ENCODE data around the gene KLHL25. TPM values are rescaled to one million over a fixed set of nuclear protein-coding genes. Genes with fewer than 3 reads are reported as not detected.

The KLHL25 gene
- total and polyA plus RNA-seq, 2 of the 13 experiments (the other 11 are each of a cell fraction or from before 2014, with no cell fraction given), result 3.7 to 8.2 TPM

GRCh38 chr15:85793641-85794597 is 806 bp downstream of the KLHL25 start (continued):
- TF ChIP-seq, protein P1, sequence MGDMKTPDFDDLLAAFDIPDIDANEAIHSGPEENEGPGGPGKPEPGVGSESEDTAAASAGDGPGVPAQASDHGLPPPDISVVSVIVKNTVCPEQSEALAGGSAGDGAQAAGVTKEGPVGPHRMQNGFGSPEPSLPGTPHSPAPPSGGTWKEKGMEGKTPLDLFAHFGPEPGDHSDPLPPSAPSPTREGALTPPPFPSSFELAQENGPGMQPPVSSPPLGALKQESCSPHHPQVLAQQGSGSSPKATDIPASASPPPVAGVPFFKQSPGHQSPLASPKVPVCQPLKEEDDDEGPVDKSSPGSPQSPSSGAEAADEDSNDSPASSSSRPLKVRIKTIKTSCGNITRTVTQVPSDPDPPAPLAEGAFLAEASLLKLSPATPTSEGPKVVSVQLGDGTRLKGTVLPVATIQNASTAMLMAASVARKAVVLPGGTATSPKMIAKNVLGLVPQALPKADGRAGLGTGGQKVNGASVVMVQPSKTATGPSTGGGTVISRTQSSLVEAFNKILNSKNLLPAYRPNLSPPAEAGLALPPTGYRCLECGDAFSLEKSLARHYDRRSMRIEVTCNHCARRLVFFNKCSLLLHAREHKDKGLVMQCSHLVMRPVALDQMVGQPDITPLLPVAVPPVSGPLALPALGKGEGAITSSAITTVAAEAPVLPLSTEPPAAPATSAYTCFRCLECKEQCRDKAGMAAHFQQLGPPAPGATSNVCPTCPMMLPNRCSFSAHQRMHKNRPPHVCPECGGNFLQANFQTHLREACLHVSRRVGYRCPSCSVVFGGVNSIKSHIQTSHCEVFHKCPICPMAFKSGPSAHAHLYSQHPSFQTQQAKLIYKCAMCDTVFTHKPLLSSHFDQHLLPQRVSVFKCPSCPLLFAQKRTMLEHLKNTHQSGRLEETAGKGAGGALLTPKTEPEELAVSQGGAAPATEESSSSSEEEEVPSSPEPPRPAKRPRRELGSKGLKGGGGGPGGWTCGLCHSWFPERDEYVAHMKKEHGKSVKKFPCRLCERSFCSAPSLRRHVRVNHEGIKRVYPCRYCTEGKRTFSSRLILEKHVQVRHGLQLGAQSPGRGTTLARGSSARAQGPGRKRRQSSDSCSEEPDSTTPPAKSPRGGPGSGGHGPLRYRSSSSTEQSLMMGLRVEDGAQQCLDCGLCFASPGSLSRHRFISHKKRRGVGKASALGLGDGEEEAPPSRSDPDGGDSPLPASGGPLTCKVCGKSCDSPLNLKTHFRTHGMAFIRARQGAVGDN (CRISPR knock-in tag; IDR thresholded peaks at IDR 0.05), result peak; percentile 68
- TF ChIP-seq FOXA3 (CRISPR knock-in tag; IDR thresholded peaks at IDR 0.05) (no peak), CBFB (CRISPR knock-in tag; IDR thresholded peaks at IDR 0.05) (no peak), ZFAT (CRISPR knock-in tag; conservative IDR thresholded peaks at IDR 0.05) (no peak)

GRCh38 chr15:85792912-85793590 is 1.7 kb downstream of the KLHL25 start:
- Histone ChIP-seq H3K4me2 (ENCODE audit: low read depth, low read length) (peak overlapping the region; percentile 93), H3K27ac (ENCODE audit: extremely low read length, insufficient read depth, low read length) (peak overlapping the region; percentile 83), H3K36me3 (replicated peaks in 1 of 2; ENCODE audit: control insufficient read depth in 1 of 2, insufficient read depth in 2 of 2, low read length in 2 of 2) (no peaks in the 10 kb centered on the region), H3K4me1 (ENCODE audit: insufficient read depth, low read length) (peaks cover 47% of the 10 kb centered on the region), H3K27me3 (ENCODE audit: control insufficient read depth in 1 of 2, insufficient read depth in 2 of 2, low read length in 2 of 2) (no peaks in the 10 kb centered on the region; a peak in 1 of 5 replicates), H2AFZ (ENCODE audit: low read length) (no peak overlapping the region), H3K79me2 (ENCODE audit: insufficient read depth, low read length) (peaks cover 37% of the 10 kb centered on the region), H3K9me3 (ENCODE audit: low read length) (no peaks in the 10 kb centered on the region), H4K20me1 (ENCODE audit: insufficient read depth, low read length) (peaks cover 11% of the 10 kb centered on the region), H3K9ac (ENCODE audit: insufficient read depth, low read depth, low read length) (peak overlapping the region; percentile 82; the same call in 1 of the 2 replicates), H3K4me3 (replicated peaks in 1 of 3; ENCODE audit: insufficient read depth in 1 of 3, low read depth in 2 of 3, low read length in 3 of 3) (peak overlapping the region; percentile 80 to 95 (median 94))
- FAIRE-seq (no peak), DNase-seq (ENCODE audit: low spot score) (no peak), ATAC-seq (no peak)
- TF ChIP-seq ZNF782 (CRISPR knock-in tag; IDR thresholded peaks at IDR 0.05; ENCODE audit: borderline replicate concordance), result 0 out of 2 replicates have a peak, but pooled peaks have one; percentile 21
- no peak for TF ChIP-seq ZNF143 (CRISPR knock-in tag; IDR thresholded peaks at IDR 0.05)
- in situ Hi-C loops (cut with HindIII; ENCODE audit: extremely low pct_ligation_motif_present, low pct_unique_long_range_greater_than_20kb) (no loop called here), intact Hi-C loops (cut with micrococcal nuclease; ENCODE audit: unreplicated experiment) (no loop called here)
- POLR2A ChIA-PET, result no interaction called here
- 88% methylated on average over 14 of the region's 14 CpGs for WGBS (ENCODE audit: low lambda C conversion rate)
- BruUV-seq (replicated peaks), result no TSS peak
- CTCF ChIA-PET (ENCODE audit: low intra/inter-chr PET ratio, low total read pairs), result no interaction called here

Data from HepG2 (cell line).